Prostate gland (tissue), 2 donors: ENCODE data around the gene RNF186. TPM values are rescaled to one million over a fixed set of nuclear protein-coding genes. Genes with fewer than 3 reads are reported as not detected.

Experiments
- DNase-seq: peaks from one replicate; pipeline ENCODE4 v3.0.0-alpha.2; 2019; ENCODE audit warnings: low spot score
- H3K27ac ChIP-seq, 2 donors: fragments of 200-600 bp; sonication (generic); 2 replicates each; pipeline ENCODE4 v1.5.1; 2017 to 2019
- H3K27me3 ChIP-seq: fragments of 200-600 bp; sonication (generic); replicated peaks from 2 replicates; pipeline ENCODE4 v1.5.1; 2019; ENCODE audit not compliant: insufficient read depth
- H3K36me3 ChIP-seq, 2 donors: fragments of 200-600 bp; sonication (generic); 1 replicate in 1 of 2; 2 replicates in 1 of 2; pipeline versions ENCODE4 v1.5.1 to v1.8.1; 2017 to 2019
- H3K4me1 ChIP-seq: fragments of 200-600 bp; sonication (generic); replicated peaks from 2 replicates; pipeline ENCODE4 v1.5.1; 2019
- H3K4me3 ChIP-seq, 2 donors: fragments of 200-600 bp; sonication (generic); 2 replicates each; pipeline ENCODE4 v1.5.1; 2017 to 2019
- H3K9me3 ChIP-seq: fragments of 200-600 bp; sonication (generic); 2 replicates; pipeline ENCODE4 v1.5.1; 2017
- POLR2A ChIP-seq: fragments of 450-650 bp; IDR thresholded peaks from one replicate; pipeline ENCODE4 v1.6.1; 2016; ENCODE audit warnings: antibody characterized with exemption, mild to moderate bottlenecking
- POLR2AphosphoS5 ChIP-seq: sonication (generic); formaldehyde crosslinking; IDR thresholded peaks from one replicate; pipeline ENCODE4 v1.6.1; 2017; ENCODE audit warnings: antibody characterized with exemption
- WGBS: methylation state at CpG from one replicate; pipeline ENCODE4 v1.1.5; 2018; 5-methylcytosine and 5-hydroxymethylcytosine counted together
- intact Hi-C: fragments of 100-400 bp; cut with DNase I; formaldehyde crosslinking; loops from one replicate; pipeline ENCODE4 v1.14.2; 2022
- total RNA-seq, 2 donors: library from RNA; depleted of rRNA; stranded (reverse); fragments of >200 nt; gene quantifications; one replicate each; pipeline ENCODE4 v1.1.0, GENCODE V29; 2016
- TF ChIP-seq, protein P1 (sequence below), 4 experiments: fragments of 200-600 bp in 2 of 4; fragments of 450-650 bp in 2 of 4; sonication (generic) in 2 of 4; IDR thresholded peaks; 1 replicate in 3 of 4; 2 replicates in 1 of 4; pipeline ENCODE4 v1.5.1; 2016 to 2019; ENCODE audit warnings: antibody characterized with exemption in 4 of 4, mild to moderate bottlenecking in 2 of 4, moderate library complexity in 2 of 4

Gene RNF186
- total RNA-seq, 2 donors from 2014 or later, result not detected

- WGBS, result 76% methylated on average over 2 of the region's 2 CpGs
- Histone ChIP-seq H3K36me3 (no peaks in the 10 kb centered on the region), H3K27ac (no peak overlapping the region), H3K4me1 (no peaks in the 10 kb centered on the region), H3K27me3 (no peaks in the 10 kb centered on the region), H3K4me3 (no peak overlapping the region), H3K9me3 (no peaks in the 10 kb centered on the region)
- intact Hi-C loops, result loop anchor here (10.0 kb wide), 1 partner anchor 96 kb away; no protein-coding TSS in a partner anchor
- no peak for DNase-seq
- no peak for TF ChIP-seq POLR2AphosphoS5
- TF ChIP-seq, protein P1, sequence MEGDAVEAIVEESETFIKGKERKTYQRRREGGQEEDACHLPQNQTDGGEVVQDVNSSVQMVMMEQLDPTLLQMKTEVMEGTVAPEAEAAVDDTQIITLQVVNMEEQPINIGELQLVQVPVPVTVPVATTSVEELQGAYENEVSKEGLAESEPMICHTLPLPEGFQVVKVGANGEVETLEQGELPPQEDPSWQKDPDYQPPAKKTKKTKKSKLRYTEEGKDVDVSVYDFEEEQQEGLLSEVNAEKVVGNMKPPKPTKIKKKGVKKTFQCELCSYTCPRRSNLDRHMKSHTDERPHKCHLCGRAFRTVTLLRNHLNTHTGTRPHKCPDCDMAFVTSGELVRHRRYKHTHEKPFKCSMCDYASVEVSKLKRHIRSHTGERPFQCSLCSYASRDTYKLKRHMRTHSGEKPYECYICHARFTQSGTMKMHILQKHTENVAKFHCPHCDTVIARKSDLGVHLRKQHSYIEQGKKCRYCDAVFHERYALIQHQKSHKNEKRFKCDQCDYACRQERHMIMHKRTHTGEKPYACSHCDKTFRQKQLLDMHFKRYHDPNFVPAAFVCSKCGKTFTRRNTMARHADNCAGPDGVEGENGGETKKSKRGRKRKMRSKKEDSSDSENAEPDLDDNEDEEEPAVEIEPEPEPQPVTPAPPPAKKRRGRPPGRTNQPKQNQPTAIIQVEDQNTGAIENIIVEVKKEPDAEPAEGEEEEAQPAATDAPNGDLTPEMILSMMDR (IDR thresholded peaks at IDR 0.05), result no peak
- no peak for TF ChIP-seq POLR2A
Measured at GRCh38 chr1:19860418-19860817, 45.3 kb upstream of the RNF186 start.

DNA sequence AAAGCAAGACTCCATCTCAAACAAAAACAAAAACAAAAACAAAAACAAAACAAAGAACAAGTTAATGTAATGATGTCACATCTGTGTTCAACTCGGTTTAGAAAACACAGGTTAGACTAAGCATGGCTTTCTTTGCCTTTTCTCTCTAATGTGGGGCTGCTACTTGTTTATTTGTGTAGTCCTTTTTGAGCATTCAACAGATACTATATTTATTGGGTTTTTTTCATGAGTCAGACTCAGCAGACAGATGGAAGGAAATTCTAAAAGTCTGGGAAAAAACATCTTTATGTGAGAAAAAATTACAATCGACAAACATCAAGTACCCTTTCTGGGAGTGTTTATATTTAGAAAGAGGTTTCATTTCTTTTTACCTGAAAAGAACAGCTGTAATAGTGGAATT, 44.8 kb upstream of the RNF186 start:
- H3K36me3 ChIP-seq, result no peaks in the 10 kb centered on the region
- no peaks in the 10 kb centered on the region for H3K4me1 ChIP-seq
- H3K9me3 ChIP-seq, result no peaks in the 10 kb centered on the region
- intact Hi-C loops, result loop anchor here (10.0 kb wide), 1 partner anchor 95 kb away; no protein-coding TSS in a partner anchor
- WGBS, result 74% methylated on average over 2 of the region's 2 CpGs
- no peak overlapping the region for H3K27ac ChIP-seq
- H3K4me3 ChIP-seq, result no peak overlapping the region
- DNase-seq, result no peak
- no peaks in the 10 kb centered on the region for H3K27me3 ChIP-seq
- TF ChIP-seq, protein P1 (IDR thresholded peaks at IDR 0.05), result no peak
- no peak for TF ChIP-seq POLR2AphosphoS5
- no peak for TF ChIP-seq POLR2A

DNA sequence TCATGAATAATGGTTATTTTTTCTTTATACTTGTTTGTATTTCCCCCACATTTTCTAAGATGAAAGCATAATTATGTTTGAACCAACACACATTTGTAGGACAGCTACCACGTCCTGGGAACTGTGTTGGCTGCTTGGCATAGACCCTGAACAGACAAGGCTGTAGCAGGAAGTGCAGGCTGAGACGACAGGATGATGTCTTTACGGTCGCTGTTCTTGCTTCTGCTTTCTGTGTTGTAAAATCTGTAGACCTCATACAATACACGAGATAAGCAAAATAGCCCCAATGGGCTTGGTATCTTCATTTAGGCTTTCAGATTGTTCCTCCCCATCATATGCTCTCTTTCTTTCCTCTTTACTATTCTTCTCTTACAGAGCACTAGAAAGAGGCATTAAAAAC, 43.8 kb upstream of the RNF186 start:
- Histone ChIP-seq H3K27me3 (no peaks in the 10 kb centered on the region), H3K27ac (no peak overlapping the region), H3K36me3 (no peaks in the 10 kb centered on the region), H3K4me1 (no peaks in the 10 kb centered on the region), H3K4me3 (no peak overlapping the region), H3K9me3 (no peaks in the 10 kb centered on the region)
- WGBS, result 5% methylated on average over 5 of the region's 5 CpGs
- no peak for DNase-seq
- intact Hi-C loops, result no loop called here
- TF ChIP-seq POLR2AphosphoS5 (no peak), POLR2A (no peak)
- TF ChIP-seq, protein P1 (IDR thresholded peaks at IDR 0.05), result no peak

- no peaks in the 10 kb centered on the region for H3K27me3 ChIP-seq
- no peak overlapping the region for H3K4me3 ChIP-seq
- no peak for DNase-seq
- intact Hi-C loops, result no loop called here
- H3K36me3 ChIP-seq, result no peaks in the 10 kb centered on the region
- no peaks in the 10 kb centered on the region for H3K4me1 ChIP-seq
- TF ChIP-seq, protein P1 (IDR thresholded peaks at IDR 0.05), result no peak
- TF ChIP-seq POLR2AphosphoS5 (no peak), POLR2A (no peak)
- no peaks in the 10 kb centered on the region for H3K9me3 ChIP-seq
- no peak overlapping the region for H3K27ac ChIP-seq
Measured at GRCh38 chr1:19854866-19855265, 39.8 kb upstream of the RNF186 start.

GRCh38 chr1:19852036-19852435, 37.0 kb upstream of the RNF186 start:
- no peak overlapping the region for H3K4me3 ChIP-seq
- intact Hi-C loops, result no loop called here

More at GRCh38 chr1:19852036-19852435, 37.0 kb upstream of the RNF186 start:
- DNase-seq, result no peak
- Histone ChIP-seq H3K9me3 (no peaks in the 10 kb centered on the region), H3K27ac (no peak overlapping the region), H3K27me3 (no peaks in the 10 kb centered on the region), H3K4me1 (no peaks in the 10 kb centered on the region), H3K36me3 (no peaks in the 10 kb centered on the region)
- TF ChIP-seq POLR2A (no peak), POLR2AphosphoS5 (no peak)
- TF ChIP-seq, protein P1 (IDR thresholded peaks at IDR 0.05), result no peak
- 79% methylated on average over 1 of the region's 1 CpG for WGBS
